HFF-Myc (cell line): ENCODE data around the gene CALU.

Experiments used
- DNase-seq: peaks from one replicate; pipeline ENCODE4 v3.0.0-alpha.2; 2011; ENCODE audit warnings: low read depth; ENCODE audit errors: extremely low read depth
- H3K4me3 ChIP-seq: replicated peaks from 2 replicates; pipeline ENCODE4 v1.5.1; 2011; ENCODE audit warnings: low read depth, mild to moderate bottlenecking, control low read depth, low read length
- TF ChIP-seq, protein P1 (sequence below): IDR thresholded peaks from 2 replicates; pipeline ENCODE4 v1.5.1; 2012; ENCODE audit warnings: mild to moderate bottlenecking, low read depth, low read length, control low read depth; ENCODE audit errors: missing control alignments

Gene CALU

DNA sequence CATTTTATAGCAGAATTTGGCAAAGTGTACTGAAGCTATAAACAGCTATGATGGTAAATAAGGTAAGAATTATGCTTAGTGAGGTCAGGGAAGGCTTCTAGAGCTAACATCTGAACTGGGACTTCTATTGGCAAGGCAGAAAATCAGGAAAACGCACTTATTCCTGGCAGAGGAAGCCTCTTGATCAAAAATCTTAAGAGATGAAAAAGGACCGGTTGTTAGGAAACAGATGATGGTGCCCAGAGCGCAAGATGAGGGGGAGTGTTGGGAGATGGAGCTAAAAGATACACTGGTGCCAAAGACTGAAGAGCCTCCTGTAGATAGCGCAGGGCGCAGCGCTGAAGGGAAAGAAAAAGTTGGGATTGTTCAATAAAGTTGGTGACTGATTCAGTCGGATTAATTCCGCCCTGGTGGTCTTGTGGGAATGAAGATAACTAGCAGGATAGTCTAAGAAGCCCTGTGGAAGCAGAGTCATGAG, 550 bp upstream of the CALU start:
- TF ChIP-seq, protein P1, sequence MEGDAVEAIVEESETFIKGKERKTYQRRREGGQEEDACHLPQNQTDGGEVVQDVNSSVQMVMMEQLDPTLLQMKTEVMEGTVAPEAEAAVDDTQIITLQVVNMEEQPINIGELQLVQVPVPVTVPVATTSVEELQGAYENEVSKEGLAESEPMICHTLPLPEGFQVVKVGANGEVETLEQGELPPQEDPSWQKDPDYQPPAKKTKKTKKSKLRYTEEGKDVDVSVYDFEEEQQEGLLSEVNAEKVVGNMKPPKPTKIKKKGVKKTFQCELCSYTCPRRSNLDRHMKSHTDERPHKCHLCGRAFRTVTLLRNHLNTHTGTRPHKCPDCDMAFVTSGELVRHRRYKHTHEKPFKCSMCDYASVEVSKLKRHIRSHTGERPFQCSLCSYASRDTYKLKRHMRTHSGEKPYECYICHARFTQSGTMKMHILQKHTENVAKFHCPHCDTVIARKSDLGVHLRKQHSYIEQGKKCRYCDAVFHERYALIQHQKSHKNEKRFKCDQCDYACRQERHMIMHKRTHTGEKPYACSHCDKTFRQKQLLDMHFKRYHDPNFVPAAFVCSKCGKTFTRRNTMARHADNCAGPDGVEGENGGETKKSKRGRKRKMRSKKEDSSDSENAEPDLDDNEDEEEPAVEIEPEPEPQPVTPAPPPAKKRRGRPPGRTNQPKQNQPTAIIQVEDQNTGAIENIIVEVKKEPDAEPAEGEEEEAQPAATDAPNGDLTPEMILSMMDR = no peak
- no peak for DNase-seq
- peak overlapping the region; percentile 94 for H3K4me3 ChIP-seq

DNA sequence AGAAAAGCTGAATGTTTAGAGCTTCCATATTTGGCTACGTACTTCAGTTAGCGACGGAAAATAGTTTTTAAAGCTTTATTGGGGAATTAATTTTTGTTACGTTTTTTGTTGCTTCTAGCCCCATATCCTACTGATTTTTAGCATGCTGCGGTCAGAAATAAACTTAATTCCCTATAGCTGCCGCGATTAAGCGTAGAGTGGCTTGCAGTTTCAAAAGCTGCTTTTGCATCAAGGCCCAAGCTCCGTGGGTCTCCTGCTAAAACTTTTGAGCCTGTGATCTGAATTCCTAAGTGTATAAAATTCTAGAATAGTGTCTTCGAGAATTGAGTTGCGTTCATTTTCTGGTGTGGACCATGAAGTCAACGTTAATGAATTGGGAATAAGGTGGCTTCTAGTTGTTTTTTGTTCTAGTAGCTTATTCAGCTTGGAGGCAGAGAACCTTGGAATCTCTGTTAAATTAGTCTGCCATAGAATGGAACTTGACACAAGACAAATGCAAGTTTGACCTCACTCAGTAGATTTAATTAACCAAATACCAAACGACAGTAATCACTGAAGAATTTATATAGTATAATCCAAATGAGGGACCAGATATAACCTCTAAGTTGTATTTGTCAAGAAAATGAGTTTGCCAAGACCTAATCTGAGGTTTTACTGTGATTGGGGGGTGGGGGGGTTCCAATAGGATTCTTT, 977 bp downstream of the CALU start:
- TF ChIP-seq, protein P1 = no peak
- H3K4me3 ChIP-seq = peak overlapping the region; percentile 94
- DNase-seq = no peak

DNA sequence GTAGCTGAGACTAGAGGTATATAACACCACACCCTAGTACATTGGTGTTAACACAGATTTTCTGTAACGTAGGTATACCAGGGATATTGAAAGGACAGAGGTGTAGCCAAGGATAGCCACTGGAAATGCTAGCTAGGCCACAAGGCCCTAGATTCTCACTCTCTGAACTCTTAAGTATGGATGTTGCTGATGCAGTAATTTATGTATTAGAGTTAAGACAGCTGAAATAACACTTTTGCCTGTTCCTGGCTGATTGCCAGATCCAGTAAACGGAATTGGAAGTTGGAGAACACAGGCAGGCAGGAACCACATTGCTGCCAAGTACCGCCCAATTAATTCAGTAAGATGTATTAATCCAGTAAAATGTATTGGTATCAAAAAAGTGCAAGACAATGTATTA, 1.8 kb downstream of the CALU start:
- DNase-seq = no peak
- TF ChIP-seq, protein P1 = no peak
- peak overlapping the region; percentile 94 for H3K4me3 ChIP-seq

DNA sequence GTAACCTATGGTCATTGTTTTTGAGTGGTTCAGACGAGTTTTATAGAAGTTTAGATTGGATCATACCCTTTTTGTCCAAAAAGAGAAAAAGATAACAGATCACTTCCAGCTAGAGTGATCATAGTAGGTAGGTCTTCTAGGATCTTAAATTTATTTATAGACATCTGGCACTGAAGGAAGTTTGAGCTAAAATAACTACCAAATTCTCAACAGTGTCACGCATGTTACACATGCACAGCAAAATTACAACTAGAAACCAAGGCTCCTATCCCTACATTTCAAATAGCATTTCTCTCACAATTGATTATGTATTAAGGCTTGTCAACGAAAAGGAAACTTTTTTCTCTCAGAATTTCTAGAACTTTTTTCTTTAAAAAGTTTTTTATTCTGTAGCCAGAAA, 2.3 kb downstream of the CALU start:
- TF ChIP-seq, protein P1 = no peak
- peak overlapping the region; percentile 94 for H3K4me3 ChIP-seq
- DNase-seq = no peak

DNA sequence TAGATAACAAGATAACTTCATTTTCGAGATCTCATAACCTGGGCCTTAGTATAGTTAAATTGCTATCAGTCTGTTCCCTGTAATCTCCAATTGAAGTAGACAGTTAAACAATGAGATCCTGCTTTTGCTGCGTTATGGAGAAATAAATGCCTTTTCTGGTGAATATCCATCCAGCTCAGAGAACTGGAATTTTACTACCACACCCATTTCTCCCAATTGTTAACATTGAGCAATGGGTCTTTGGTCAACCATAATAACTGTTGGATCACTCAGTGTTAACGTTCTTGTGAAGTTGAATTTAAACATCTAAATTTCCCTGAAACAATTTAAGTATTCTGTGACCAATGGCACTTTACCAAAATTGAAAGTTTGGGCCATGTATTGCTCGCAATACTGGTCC, 3.0 kb downstream of the CALU start:
- no peak for DNase-seq
- TF ChIP-seq, protein P1 = no peak
- H3K4me3 ChIP-seq = peak overlapping the region; percentile 8; the same call in 1 of the 2 replicates

DNA sequence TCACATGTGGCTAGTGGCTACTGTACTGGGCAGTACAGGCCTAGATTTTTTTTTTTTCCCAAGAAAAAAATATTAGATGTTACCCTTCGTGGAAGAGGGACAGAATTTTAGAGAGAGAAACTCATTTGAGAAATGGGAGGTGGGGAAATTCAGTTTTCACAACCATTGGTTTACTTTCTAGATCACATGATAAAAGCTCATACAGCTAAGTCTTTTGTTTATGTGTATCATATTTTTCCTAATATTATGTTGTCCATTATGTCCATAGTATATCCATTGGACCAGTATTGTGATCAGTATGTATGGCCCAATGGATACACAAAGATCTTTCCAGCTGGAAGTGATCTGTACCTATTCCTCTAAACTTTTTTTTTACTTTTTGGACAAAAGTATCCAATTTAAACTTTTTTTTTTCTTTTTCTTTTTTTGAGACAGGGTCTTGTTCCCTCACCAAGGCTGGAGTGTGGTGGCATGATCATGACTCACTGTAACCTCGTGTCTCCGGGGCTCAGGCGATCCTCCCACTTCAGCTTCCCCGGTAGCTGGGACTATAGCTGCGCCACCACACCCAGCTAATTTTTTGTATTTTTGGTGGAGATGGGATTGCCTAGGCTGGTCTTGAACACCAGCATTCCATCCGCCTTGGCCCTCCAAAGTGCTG, 4.1 kb downstream of the CALU start:
- no peak overlapping the region for H3K4me3 ChIP-seq
- TF ChIP-seq, protein P1 = no peak
- DNase-seq = no peak
